ENCODE results near the gene STK32B. TPM values are rescaled to one million over a fixed set of nuclear protein-coding genes. Genes with fewer than 3 reads are reported as not detected.

The STK32B gene
- polyA plus RNA-seq, 1 of the 3 experiments (the other 2 are of a cell fraction): 0.20 TPM

DNA sequence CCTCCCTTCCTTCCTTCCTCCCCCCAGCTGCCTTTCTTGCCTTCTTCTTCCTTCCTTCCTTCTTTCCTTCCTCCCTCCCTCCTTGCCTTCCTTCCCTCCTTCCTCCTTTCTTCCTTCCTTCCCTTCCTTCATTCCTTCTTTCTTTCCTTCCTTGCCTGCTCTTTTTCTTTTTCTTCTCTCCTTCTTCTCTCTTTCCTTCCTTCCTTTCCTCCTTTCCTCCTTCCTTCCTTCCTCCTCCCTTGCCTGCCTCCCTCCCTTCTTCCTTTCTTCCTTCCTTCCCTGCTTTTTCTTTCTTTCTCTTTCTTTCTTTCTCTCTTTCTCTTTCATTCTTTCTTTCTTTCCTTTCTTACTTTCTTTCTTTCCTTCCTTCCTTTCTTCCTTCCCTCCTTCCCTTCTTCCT, 49.1 kb downstream of the STK32B start:
- POLR2A ChIA-PET: no interaction called here

More for the DNA sequence above, 49.1 kb downstream of the STK32B start:
- Histone ChIP-seq H2AFZ (ENCODE audit: low read depth) (no peak overlapping the region), H3K4me2 (no peak overlapping the region), H3K27ac (ENCODE audit: low read depth in 2 of 2, low read length in 1 of 2) (no peak overlapping the region), H3K4me1 (ENCODE audit: control insufficient read depth in 1 of 2, insufficient read depth in 2 of 2, low read depth in 1 of 2, low read length in 1 of 2) (no peaks in the 10 kb centered on the region), H3F3A (replicated peaks; ENCODE audit: insufficient read depth) (no peaks in the 10 kb centered on the region), H4K20me1 (ENCODE audit: insufficient read depth) (no peaks in the 10 kb centered on the region), H3K9me3 (no peaks in the 10 kb centered on the region), H3K4me3 (ENCODE audit: low read depth in 2 of 2, low read length in 1 of 2) (no peak overlapping the region), H3K27me3 (ENCODE audit: insufficient read depth) (no peaks in the 10 kb centered on the region), H3K9me2 (no peaks in the 10 kb centered on the region), H3K79me2 (ENCODE audit: insufficient read depth) (no peaks in the 10 kb centered on the region), H3K9ac (no peak overlapping the region), H3K36me3 (replicated peaks in 1 of 2; ENCODE audit: control insufficient read depth in 1 of 2, insufficient read depth in 2 of 2, low read length in 1 of 2) (no peaks in the 10 kb centered on the region)
- CTCF ChIA-PET: no interaction called here
- TF ChIP-seq JUND (IDR thresholded peaks at IDR 0.05) (no peak), SIN3A (IDR thresholded peaks at IDR 0.05; ENCODE audit: borderline replicate concordance, low read depth, low read length) (no peak), TAF1 (IDR thresholded peaks at IDR 0.05; ENCODE audit: borderline replicate concordance, low read depth, low read length) (no peak), GABPA (IDR thresholded peaks at IDR 0.05; ENCODE audit: low read depth) (no peak), FOXJ3 (CRISPR knock-in tag; IDR thresholded peaks at IDR 0.05) (no peak), FOXM1 (IDR thresholded peaks at IDR 0.05; ENCODE audit: low read depth) (no peak), ELF1 (IDR thresholded peaks at IDR 0.05) (no peak), TEAD4 (IDR thresholded peaks at IDR 0.05; ENCODE audit: borderline replicate concordance, insufficient read depth) (no peak), EZH2phosphoT487 (IDR thresholded peaks at IDR 0.05; ENCODE audit: borderline replicate concordance, low read depth) (no peak), GATA2 (CRISPR knock-in tag; IDR thresholded peaks at IDR 0.05) (no peak), YY1 (IDR thresholded peaks at IDR 0.05; ENCODE audit: low read depth) (no peak), POLR2AphosphoS5 (IDR thresholded peaks at IDR 0.05; ENCODE audit: low read depth, low read length) (no peak)
- TF ChIP-seq, protein P1, sequence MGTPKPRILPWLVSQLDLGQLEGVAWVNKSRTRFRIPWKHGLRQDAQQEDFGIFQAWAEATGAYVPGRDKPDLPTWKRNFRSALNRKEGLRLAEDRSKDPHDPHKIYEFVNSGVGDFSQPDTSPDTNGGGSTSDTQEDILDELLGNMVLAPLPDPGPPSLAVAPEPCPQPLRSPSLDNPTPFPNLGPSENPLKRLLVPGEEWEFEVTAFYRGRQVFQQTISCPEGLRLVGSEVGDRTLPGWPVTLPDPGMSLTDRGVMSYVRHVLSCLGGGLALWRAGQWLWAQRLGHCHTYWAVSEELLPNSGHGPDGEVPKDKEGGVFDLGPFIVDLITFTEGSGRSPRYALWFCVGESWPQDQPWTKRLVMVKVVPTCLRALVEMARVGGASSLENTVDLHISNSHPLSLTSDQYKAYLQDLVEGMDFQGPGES (IDR thresholded peaks at IDR 0.05; ENCODE audit: low read depth, low read length): no peak
- TF ChIP-seq, protein P2, sequence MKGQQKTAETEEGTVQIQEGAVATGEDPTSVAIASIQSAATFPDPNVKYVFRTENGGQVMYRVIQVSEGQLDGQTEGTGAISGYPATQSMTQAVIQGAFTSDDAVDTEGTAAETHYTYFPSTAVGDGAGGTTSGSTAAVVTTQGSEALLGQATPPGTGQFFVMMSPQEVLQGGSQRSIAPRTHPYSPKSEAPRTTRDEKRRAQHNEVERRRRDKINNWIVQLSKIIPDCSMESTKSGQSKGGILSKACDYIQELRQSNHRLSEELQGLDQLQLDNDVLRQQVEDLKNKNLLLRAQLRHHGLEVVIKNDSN (IDR thresholded peaks at IDR 0.05; ENCODE audit: borderline replicate concordance, low read depth): no peak
- TF ChIP-seq, protein P3, sequence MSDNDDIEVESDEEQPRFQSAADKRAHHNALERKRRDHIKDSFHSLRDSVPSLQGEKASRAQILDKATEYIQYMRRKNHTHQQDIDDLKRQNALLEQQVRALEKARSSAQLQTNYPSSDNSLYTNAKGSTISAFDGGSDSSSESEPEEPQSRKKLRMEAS (IDR thresholded peaks at IDR 0.05; ENCODE audit: low read depth): no peak
- TF ChIP-seq, protein P4, sequence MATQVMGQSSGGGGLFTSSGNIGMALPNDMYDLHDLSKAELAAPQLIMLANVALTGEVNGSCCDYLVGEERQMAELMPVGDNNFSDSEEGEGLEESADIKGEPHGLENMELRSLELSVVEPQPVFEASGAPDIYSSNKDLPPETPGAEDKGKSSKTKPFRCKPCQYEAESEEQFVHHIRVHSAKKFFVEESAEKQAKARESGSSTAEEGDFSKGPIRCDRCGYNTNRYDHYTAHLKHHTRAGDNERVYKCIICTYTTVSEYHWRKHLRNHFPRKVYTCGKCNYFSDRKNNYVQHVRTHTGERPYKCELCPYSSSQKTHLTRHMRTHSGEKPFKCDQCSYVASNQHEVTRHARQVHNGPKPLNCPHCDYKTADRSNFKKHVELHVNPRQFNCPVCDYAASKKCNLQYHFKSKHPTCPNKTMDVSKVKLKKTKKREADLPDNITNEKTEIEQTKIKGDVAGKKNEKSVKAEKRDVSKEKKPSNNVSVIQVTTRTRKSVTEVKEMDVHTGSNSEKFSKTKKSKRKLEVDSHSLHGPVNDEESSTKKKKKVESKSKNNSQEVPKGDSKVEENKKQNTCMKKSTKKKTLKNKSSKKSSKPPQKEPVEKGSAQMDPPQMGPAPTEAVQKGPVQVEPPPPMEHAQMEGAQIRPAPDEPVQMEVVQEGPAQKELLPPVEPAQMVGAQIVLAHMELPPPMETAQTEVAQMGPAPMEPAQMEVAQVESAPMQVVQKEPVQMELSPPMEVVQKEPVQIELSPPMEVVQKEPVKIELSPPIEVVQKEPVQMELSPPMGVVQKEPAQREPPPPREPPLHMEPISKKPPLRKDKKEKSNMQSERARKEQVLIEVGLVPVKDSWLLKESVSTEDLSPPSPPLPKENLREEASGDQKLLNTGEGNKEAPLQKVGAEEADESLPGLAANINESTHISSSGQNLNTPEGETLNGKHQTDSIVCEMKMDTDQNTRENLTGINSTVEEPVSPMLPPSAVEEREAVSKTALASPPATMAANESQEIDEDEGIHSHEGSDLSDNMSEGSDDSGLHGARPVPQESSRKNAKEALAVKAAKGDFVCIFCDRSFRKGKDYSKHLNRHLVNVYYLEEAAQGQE (IDR thresholded peaks at IDR 0.05; ENCODE audit: low read depth, low read length): no peak
- TF ChIP-seq, protein P5, sequence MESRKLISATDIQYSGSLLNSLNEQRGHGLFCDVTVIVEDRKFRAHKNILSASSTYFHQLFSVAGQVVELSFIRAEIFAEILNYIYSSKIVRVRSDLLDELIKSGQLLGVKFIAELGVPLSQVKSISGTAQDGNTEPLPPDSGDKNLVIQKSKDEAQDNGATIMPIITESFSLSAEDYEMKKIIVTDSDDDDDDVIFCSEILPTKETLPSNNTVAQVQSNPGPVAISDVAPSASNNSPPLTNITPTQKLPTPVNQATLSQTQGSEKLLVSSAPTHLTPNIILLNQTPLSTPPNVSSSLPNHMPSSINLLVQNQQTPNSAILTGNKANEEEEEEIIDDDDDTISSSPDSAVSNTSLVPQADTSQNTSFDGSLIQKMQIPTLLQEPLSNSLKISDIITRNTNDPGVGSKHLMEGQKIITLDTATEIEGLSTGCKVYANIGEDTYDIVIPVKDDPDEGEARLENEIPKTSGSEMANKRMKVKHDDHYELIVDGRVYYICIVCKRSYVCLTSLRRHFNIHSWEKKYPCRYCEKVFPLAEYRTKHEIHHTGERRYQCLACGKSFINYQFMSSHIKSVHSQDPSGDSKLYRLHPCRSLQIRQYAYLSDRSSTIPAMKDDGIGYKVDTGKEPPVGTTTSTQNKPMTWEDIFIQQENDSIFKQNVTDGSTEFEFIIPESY (IDR thresholded peaks at IDR 0.05; ENCODE audit: borderline replicate concordance, low read depth): no peak
- TF ChIP-seq, protein P6, sequence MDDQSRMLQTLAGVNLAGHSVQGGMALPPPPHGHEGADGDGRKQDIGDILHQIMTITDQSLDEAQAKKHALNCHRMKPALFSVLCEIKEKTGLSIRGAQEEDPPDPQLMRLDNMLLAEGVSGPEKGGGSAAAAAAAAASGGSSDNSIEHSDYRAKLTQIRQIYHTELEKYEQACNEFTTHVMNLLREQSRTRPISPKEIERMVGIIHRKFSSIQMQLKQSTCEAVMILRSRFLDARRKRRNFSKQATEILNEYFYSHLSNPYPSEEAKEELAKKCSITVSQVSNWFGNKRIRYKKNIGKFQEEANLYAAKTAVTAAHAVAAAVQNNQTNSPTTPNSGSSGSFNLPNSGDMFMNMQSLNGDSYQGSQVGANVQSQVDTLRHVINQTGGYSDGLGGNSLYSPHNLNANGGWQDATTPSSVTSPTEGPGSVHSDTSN (IDR thresholded peaks at IDR 0.05): no peak
- DNase-seq: no peak

All from SK-N-SH (cell line).